Chondrocyte (in vitro differentiated cells): Measurements from ENCODE around the gene BRMS1L. TPM values are rescaled to one million over a fixed set of nuclear protein-coding genes. Genes with fewer than 3 reads are reported as not detected.
"Not testable (repeated sequence)": the region's sequence is repeated elsewhere in the genome, so short reads cannot be mapped to it uniquely, and the experiment has no call there.

Experiments used
- DNase-seq: peaks from one replicate; pipeline ENCODE4 v3.0.0; 2021; ENCODE audit warnings: mixed read lengths, low spot score
- H3K27ac Mint-ChIP-seq: one replicate; pipeline ENCODE4 v1.8.0; 2021; ENCODE audit warnings: mild to moderate bottlenecking, moderate library complexity, mixed read lengths; ENCODE audit not compliant: unreplicated experiment
- H3K27me3 Mint-ChIP-seq: 2 replicates; pipeline ENCODE4 v1.8.0; 2021; ENCODE audit warnings: low read depth, mixed read lengths
- H3K36me3 Mint-ChIP-seq: 2 replicates; pipeline ENCODE4 v1.8.0; 2021; ENCODE audit warnings: low read depth, mixed read lengths
- H3K4me1 Mint-ChIP-seq: 2 replicates; pipeline ENCODE4 v1.8.0; 2021; ENCODE audit warnings: low read depth, mild to moderate bottlenecking, mixed read lengths
- H3K4me3 Mint-ChIP-seq: one replicate; pipeline ENCODE4 v1.8.0; 2021; ENCODE audit warnings: mild to moderate bottlenecking, moderate library complexity, mixed read lengths; ENCODE audit not compliant: unreplicated experiment
- H3K9me3 Mint-ChIP-seq: 2 replicates; pipeline ENCODE4 v1.8.0; 2021; ENCODE audit warnings: low read depth, mixed read lengths
- CTCF ChIP-seq: fragments of 200-600 bp; sonication (generic); IDR thresholded peaks from 2 replicates; pipeline ENCODE4 v1.5.0; 2021; ENCODE audit warnings: antibody characterized with exemption, mild to moderate bottlenecking, moderate library complexity
- long read RNA-seq: library from polyadenylated mRNA; stranded (forward); transcript quantifications from one replicate; pipeline ENCODE4 v2.0.0, GENCODE V29; 2021
- total RNA-seq: library from RNA; stranded (reverse); gene quantifications from 3 replicates; pipeline ENCODE4 v1.2.1, GENCODE V29; 2021

BRMS1L gene
- total RNA-seq = 9.5 to 13.1 TPM (median 10.4 TPM) in 3 replicates
- long read RNA-seq, transcript BRMS1L-201 (10 exons, 2,657 nt) = major isoform, 11 of 15 reads
- long read RNA-seq, partial matches to known transcripts = 2 of 15 reads
- long read RNA-seq, other reads (novel, unspliced or antisense) = 1 of 15 reads

GRCh38 chr14:35826218-35826951 lies at the start of gene BRMS1L:
Gene BRMS1L (plus strand): TSS chr14:35826338. CDS start chr14:35826517, 179 bp downstream.
- Mint-ChIP-seq H3K4me1 (peaks cover 26% of the 10 kb centered on the region), H3K27me3 (peaks cover 4% of the 10 kb centered on the region), H3K27ac (peak within 1 kb of the TSS; percentile 97), H3K4me3 (peak within 1 kb of the TSS; percentile 89), H3K9me3 (no peaks in the 10 kb centered on the region), H3K36me3 (peaks cover under 1% of the 10 kb centered on the region)
- no peak for TF ChIP-seq CTCF
- DNase-seq = peak; percentile 99

- no peaks in the 10 kb centered on the region for H3K4me1 Mint-ChIP-seq
- no peak overlapping the region for H3K27ac Mint-ChIP-seq
- H3K36me3 Mint-ChIP-seq = peaks cover 10% of the 10 kb centered on the region
- no peak for TF ChIP-seq CTCF
- H3K9me3 Mint-ChIP-seq = peaks cover 17% of the 10 kb centered on the region
- no peak overlapping the region for H3K4me3 Mint-ChIP-seq
- H3K27me3 Mint-ChIP-seq = no peaks in the 10 kb centered on the region
- no peak for DNase-seq
Observed at GRCh38 chr14:35776823-35777222, 49.3 kb upstream of the BRMS1L start.

- not testable (repeated sequence) for DNase-seq, H3K27me3 Mint-ChIP-seq, H3K4me3 Mint-ChIP-seq, H3K4me1 Mint-ChIP-seq, H3K27ac Mint-ChIP-seq
- H3K36me3 Mint-ChIP-seq = peaks cover 10% of the 10 kb centered on the region
- H3K9me3 Mint-ChIP-seq = peaks cover 17% of the 10 kb centered on the region
Observed at GRCh38 chr14:35777550-35777949, 48.6 kb upstream of the BRMS1L start.

GRCh38 chr14:35779368-35779767 lies 46.8 kb upstream of the BRMS1L start:
- H3K36me3 Mint-ChIP-seq = peaks cover 8% of the 10 kb centered on the region
- TF ChIP-seq CTCF = no peak
- H3K9me3 Mint-ChIP-seq = peaks cover 17% of the 10 kb centered on the region
- no peaks in the 10 kb centered on the region for H3K27me3 Mint-ChIP-seq
- no peak overlapping the region for H3K27ac Mint-ChIP-seq
- DNase-seq = no peak
- H3K4me1 Mint-ChIP-seq = no peaks in the 10 kb centered on the region
- no peak overlapping the region for H3K4me3 Mint-ChIP-seq

GRCh38 chr14:35783699-35784098 lies 42.4 kb upstream of the BRMS1L start:
- H3K9me3 Mint-ChIP-seq = peaks cover 17% of the 10 kb centered on the region
- no peak for DNase-seq
- TF ChIP-seq CTCF = no peak
- peaks cover 8% of the 10 kb centered on the region for H3K36me3 Mint-ChIP-seq
- H3K27me3 Mint-ChIP-seq = no peaks in the 10 kb centered on the region
- peaks cover 7% of the 10 kb centered on the region for H3K4me1 Mint-ChIP-seq
- H3K27ac Mint-ChIP-seq = no peak overlapping the region
- H3K4me3 Mint-ChIP-seq = no peak overlapping the region
